Neural cell (in vitro differentiated cells): ENCODE results near the gene ZNF407. TPM values are rescaled to one million over a fixed set of nuclear protein-coding genes. Genes with fewer than 3 reads are reported as not detected.

Experiments
- H2AFZ ChIP-seq: fragments of 200-600, 300-800 bp; sonication (generic), shearing (Covaris generic); 2 replicates; pipeline ENCODE4 v1.6.0; 2014; ENCODE audit warnings: low read depth, mild to moderate bottlenecking, antibody characterized with exemption, low read length, moderate library complexity
- H3F3A ChIP-seq: fragments of 200-600 bp; shearing (Covaris generic); 2 replicates; pipeline ENCODE4 v1.6.1; 2016; ENCODE audit warnings: mild to moderate bottlenecking, moderate library complexity, mixed read lengths, antibody characterized with exemption, low read length; ENCODE audit not compliant: insufficient read depth, poor library complexity, severe bottlenecking
- H3K27ac ChIP-seq: fragments of 200-600, 300-800 bp; sonication (generic), shearing (Covaris generic); 2 replicates; pipeline ENCODE4 v1.5.1; 2014; ENCODE audit warnings: mild to moderate bottlenecking, low read length, moderate library complexity
- H3K27me3 ChIP-seq: fragments of 300-800, 200-600 bp; sonication (generic), shearing (Covaris generic); 2 replicates; pipeline ENCODE4 v1.6.0; 2014; ENCODE audit warnings: mild to moderate bottlenecking, low read depth, low read length, moderate library complexity; ENCODE audit not compliant: insufficient read depth
- H3K36me3 ChIP-seq: fragments of 300-800, 200-600 bp; sonication (generic), shearing (Covaris generic); 2 replicates; pipeline ENCODE4 v1.5.1; 2014; ENCODE audit warnings: mild to moderate bottlenecking, antibody characterized with exemption, low read length, moderate library complexity; ENCODE audit not compliant: insufficient read depth
- H3K4me2 ChIP-seq: fragments of 300-800, 200-600 bp; sonication (generic), shearing (Covaris generic); 2 replicates; pipeline ENCODE4 v1.6.0; 2014; ENCODE audit warnings: mild to moderate bottlenecking, low read length
- H3K4me3 ChIP-seq: fragments of 300-800, 200-600 bp; sonication (generic), shearing (Covaris generic); 2 replicates; pipeline ENCODE4 v1.5.1; 2014; ENCODE audit warnings: mild to moderate bottlenecking, low read length, moderate library complexity
- H3K79me2 ChIP-seq: fragments of 200-600 bp; shearing (Covaris generic); replicated peaks from 2 replicates; pipeline ENCODE4 v1.6.0; 2014; ENCODE audit warnings: mild to moderate bottlenecking, low read length, moderate library complexity; ENCODE audit not compliant: insufficient read depth
- H3K9ac ChIP-seq: fragments of 300-800, 200-600 bp; sonication (generic), shearing (Covaris generic); 2 replicates; pipeline ENCODE4 v1.6.1; 2016; ENCODE audit warnings: mild to moderate bottlenecking, low read length, mixed read lengths
- H3K9me2 ChIP-seq: fragments of 200-600 bp; shearing (Covaris generic); 2 replicates; pipeline ENCODE4 v1.6.1; 2016; ENCODE audit warnings: mild to moderate bottlenecking, low read length, mixed read lengths; ENCODE audit not compliant: insufficient read depth
- H3K9me3 ChIP-seq: fragments of 200-600, 300-800 bp; sonication (generic), shearing (Covaris generic); 2 replicates; pipeline ENCODE4 v1.6.1; 2016; ENCODE audit warnings: mild to moderate bottlenecking, mixed run types, low read length, moderate library complexity, mixed read lengths
- H4K20me1 ChIP-seq: fragments of 200-600 bp; shearing (Covaris generic); 2 replicates; pipeline ENCODE4 v1.6.1; 2016; ENCODE audit warnings: mild to moderate bottlenecking, mixed run types; ENCODE audit not compliant: insufficient read depth
- CTCF ChIP-seq: fragments of 450-650 bp; IDR thresholded peaks from 2 replicates; pipeline ENCODE4 v1.5.1; 2014; ENCODE audit warnings: antibody characterized with exemption, mild to moderate bottlenecking, moderate library complexity; ENCODE audit not compliant: poor library complexity, severe bottlenecking
- EP300 ChIP-seq: fragments of 450-650 bp; conservative IDR thresholded peaks from 2 replicates; pipeline ENCODE4 v1.6.1; 2014; ENCODE audit warnings: antibody characterized with exemption, mild to moderate bottlenecking, moderate library complexity; ENCODE audit not compliant: poor library complexity, severe bottlenecking
- EZH2 ChIP-seq: fragments of 200-600, 300-800 bp; shearing (Covaris generic), sonication (generic); IDR thresholded peaks from 2 replicates; pipeline ENCODE4 v1.6.1; 2014; ENCODE audit warnings: antibody characterized with exemption, low read length, borderline replicate concordance, mild to moderate bottlenecking; ENCODE audit not compliant: insufficient read depth, poor library complexity, severe bottlenecking
- MXI1 ChIP-seq: fragments of 450-650 bp; conservative IDR thresholded peaks from 2 replicates; pipeline ENCODE4 v1.6.1; 2014; ENCODE audit warnings: antibody characterized with exemption, mild to moderate bottlenecking; ENCODE audit not compliant: poor library complexity, severe bottlenecking
- POLR2AphosphoS5 ChIP-seq: IDR thresholded peaks from 2 replicates; pipeline ENCODE4 v1.6.1; 2012
- RAD21 ChIP-seq: fragments of 450-650 bp; conservative IDR thresholded peaks from 2 replicates; pipeline ENCODE4 v1.6.1; 2014; ENCODE audit warnings: antibody characterized with exemption, mild to moderate bottlenecking, moderate library complexity
- SMC3 ChIP-seq: fragments of 450-650 bp; conservative IDR thresholded peaks from 2 replicates; pipeline ENCODE4 v1.6.1; 2014; ENCODE audit warnings: antibody characterized with exemption, mild to moderate bottlenecking, moderate library complexity; ENCODE audit not compliant: poor library complexity
- TAF1 ChIP-seq: IDR thresholded peaks from 2 replicates; pipeline ENCODE4 v1.6.1; 2012; ENCODE audit warnings: low read depth
- polyA plus RNA-seq: library from polyadenylated mRNA; depleted of rRNA; stranded (reverse); fragments of >200 nt; gene quantifications from 2 replicates; pipeline ENCODE4 v1.2.3, GENCODE V29; 2014
- TF ChIP-seq, protein P1 (sequence below): IDR thresholded peaks from 2 replicates; pipeline ENCODE4 v1.6.1; 2012; ENCODE audit warnings: borderline replicate concordance

ZNF407 gene
- polyA plus RNA-seq, 1 donor from 2014 or later, result 2.9 TPM

- Histone ChIP-seq H3K9ac (no peak overlapping the region), H3K4me3 (no peak overlapping the region), H3K27ac (no peak overlapping the region), H3K9me2 (no peaks in the 10 kb centered on the region), H3K79me2 (no peaks in the 10 kb centered on the region), H3K9me3 (peaks cover 3% of the 10 kb centered on the region), H2AFZ (no peak overlapping the region), H3K36me3 (no peaks in the 10 kb centered on the region), H3K4me2 (no peak overlapping the region), H4K20me1 (no peaks in the 10 kb centered on the region), H3F3A (no peaks in the 10 kb centered on the region), H3K27me3 (no peaks in the 10 kb centered on the region)
- TF ChIP-seq RAD21 (no peak), EZH2 (no peak), MXI1 (no peak)
Measured at GRCh38 chr18:75104483-75104882, 506.8 kb downstream of the ZNF407 start.

DNA sequence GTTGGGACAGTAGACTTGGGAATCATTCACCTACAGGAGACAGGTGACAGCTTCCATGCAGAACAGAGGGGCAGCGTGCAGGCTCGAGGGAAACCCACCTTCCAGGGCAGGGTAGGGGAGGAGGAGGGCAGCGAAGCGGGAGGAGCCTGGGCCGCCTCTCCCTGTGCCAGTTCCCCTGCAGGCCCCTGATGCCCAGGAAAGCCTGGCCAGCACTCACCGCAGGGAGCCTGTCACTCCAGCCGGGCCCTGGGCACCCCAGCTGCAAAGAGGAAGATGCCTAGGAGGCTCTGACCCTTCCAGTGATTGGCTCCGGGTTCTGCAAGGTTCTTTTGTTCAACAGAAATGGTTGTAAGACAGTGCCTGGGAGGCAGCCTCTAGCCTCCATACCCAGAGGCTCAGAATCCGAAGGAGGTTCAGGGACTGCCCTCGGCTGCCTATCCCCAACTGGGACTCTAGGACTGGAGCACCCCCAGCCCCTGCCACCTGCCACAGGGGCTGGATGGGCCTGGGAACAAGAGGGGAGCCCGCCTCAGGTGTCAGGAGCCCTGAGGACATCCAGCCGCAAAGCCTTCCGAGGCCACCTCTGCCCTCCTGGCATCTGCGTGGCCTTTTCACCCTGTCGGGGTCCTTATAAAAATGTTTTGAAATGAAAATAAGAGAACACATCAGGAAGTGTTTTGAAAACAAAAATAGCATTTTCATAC lies 508.0 kb downstream of the ZNF407 start:
- H3K36me3 ChIP-seq, result no peaks in the 10 kb centered on the region
- no peaks in the 10 kb centered on the region for H4K20me1 ChIP-seq
- no peak overlapping the region for H3K9ac ChIP-seq
- H2AFZ ChIP-seq, result no peak overlapping the region
- H3K27me3 ChIP-seq, result no peaks in the 10 kb centered on the region
- H3K9me2 ChIP-seq, result no peaks in the 10 kb centered on the region
- H3K27ac ChIP-seq, result no peak overlapping the region
- TF ChIP-seq EZH2 (no peak), CTCF (no peak), EP300 (no peak), SMC3 (no peak)
- H3K4me3 ChIP-seq, result no peak overlapping the region
- H3K4me2 ChIP-seq, result no peak overlapping the region
- H3F3A ChIP-seq, result no peaks in the 10 kb centered on the region
- H3K9me3 ChIP-seq, result peaks cover 3% of the 10 kb centered on the region
- H3K79me2 ChIP-seq, result no peaks in the 10 kb centered on the region

DNA sequence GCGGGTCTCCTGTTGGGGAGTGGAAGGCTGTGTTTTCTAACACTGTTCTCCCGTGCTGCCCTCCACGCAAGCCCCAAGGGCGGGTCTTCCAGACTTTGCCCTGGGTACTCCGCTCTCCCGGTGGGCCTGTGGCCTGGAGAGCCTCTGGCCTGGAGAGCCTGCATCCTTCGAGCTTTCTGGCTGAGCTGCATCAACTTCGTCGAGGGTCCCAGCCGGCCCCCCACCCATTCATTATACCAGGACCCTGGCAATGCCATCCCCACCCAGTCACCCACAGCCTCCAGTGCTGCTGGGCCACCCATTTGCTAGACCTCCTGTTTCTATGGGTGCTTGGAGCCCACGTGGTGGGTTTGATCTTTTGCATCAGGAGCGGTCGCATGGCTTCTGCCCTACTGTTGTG lies 509.1 kb downstream of the ZNF407 start:
- H3K27ac ChIP-seq, result no peak overlapping the region
- no peaks in the 10 kb centered on the region for H3K27me3 ChIP-seq
- no peak overlapping the region for H3K9ac ChIP-seq
- H3F3A ChIP-seq, result no peaks in the 10 kb centered on the region
- H4K20me1 ChIP-seq, result no peaks in the 10 kb centered on the region
- H3K4me2 ChIP-seq, result no peak overlapping the region
- no peaks in the 10 kb centered on the region for H3K79me2 ChIP-seq
- H3K9me3 ChIP-seq, result no peaks in the 10 kb centered on the region
- no peak overlapping the region for H2AFZ ChIP-seq
- TF ChIP-seq SMC3 (no peak), TAF1 (no peak), CTCF (no peak), EP300 (no peak), POLR2AphosphoS5 (no peak), MXI1 (no peak), EZH2 (no peak)
- TF ChIP-seq, protein P1, sequence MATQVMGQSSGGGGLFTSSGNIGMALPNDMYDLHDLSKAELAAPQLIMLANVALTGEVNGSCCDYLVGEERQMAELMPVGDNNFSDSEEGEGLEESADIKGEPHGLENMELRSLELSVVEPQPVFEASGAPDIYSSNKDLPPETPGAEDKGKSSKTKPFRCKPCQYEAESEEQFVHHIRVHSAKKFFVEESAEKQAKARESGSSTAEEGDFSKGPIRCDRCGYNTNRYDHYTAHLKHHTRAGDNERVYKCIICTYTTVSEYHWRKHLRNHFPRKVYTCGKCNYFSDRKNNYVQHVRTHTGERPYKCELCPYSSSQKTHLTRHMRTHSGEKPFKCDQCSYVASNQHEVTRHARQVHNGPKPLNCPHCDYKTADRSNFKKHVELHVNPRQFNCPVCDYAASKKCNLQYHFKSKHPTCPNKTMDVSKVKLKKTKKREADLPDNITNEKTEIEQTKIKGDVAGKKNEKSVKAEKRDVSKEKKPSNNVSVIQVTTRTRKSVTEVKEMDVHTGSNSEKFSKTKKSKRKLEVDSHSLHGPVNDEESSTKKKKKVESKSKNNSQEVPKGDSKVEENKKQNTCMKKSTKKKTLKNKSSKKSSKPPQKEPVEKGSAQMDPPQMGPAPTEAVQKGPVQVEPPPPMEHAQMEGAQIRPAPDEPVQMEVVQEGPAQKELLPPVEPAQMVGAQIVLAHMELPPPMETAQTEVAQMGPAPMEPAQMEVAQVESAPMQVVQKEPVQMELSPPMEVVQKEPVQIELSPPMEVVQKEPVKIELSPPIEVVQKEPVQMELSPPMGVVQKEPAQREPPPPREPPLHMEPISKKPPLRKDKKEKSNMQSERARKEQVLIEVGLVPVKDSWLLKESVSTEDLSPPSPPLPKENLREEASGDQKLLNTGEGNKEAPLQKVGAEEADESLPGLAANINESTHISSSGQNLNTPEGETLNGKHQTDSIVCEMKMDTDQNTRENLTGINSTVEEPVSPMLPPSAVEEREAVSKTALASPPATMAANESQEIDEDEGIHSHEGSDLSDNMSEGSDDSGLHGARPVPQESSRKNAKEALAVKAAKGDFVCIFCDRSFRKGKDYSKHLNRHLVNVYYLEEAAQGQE, result no peak
- H3K4me3 ChIP-seq, result no peak overlapping the region
- no peaks in the 10 kb centered on the region for H3K9me2 ChIP-seq
- no peaks in the 10 kb centered on the region for H3K36me3 ChIP-seq
